ENCODE results near the gene HSD11B1L.
"Not testable (repeated sequence)": the region's sequence is repeated elsewhere in the genome, so short reads cannot be mapped to it uniquely, and the experiment has no call there.

HSD11B1L gene

GRCh38 chr19:5686647-5687359 lies 6.0 kb downstream of the HSD11B1L start:
- FAIRE-seq = no peak
- peak; percentile 84 for DNase-seq (ENCODE audit: low spot score)

- FAIRE-seq (no peak), DNase-seq (ENCODE audit: low spot score) (no peak)
Observed at GRCh38 chr19:5687360-5688198, 6.8 kb downstream of the HSD11B1L start.

GRCh38 chr19:5688262-5688881 lies 7.5 kb downstream of the HSD11B1L start:
- not testable (repeated sequence) for DNase-seq (ENCODE audit: low spot score); FAIRE-seq

GRCh38 chr19:5690125-5690954 lies 9.5 kb downstream of the HSD11B1L start, which contains the start of gene RPL36:
Gene RPL36, plus strand, starts transcription at chr19:5690295. Its CDS starts 213 bp downstream, at chr19:5690508.
- FAIRE-seq = no peak
- DNase-seq (ENCODE audit: low spot score) = peak; percentile 92

- FAIRE-seq (no peak), DNase-seq (ENCODE audit: low spot score) (no peak)
Observed at GRCh38 chr19:5690955-5691821, 10.4 kb downstream of the HSD11B1L start.

- DNase-seq (ENCODE audit: low spot score) (no peak), FAIRE-seq (no peak)
Observed at GRCh38 chr19:5691822-5692722, 11.2 kb downstream of the HSD11B1L start.

- FAIRE-seq = no peak
- no peak for DNase-seq (ENCODE audit: low spot score)
Observed at GRCh38 chr19:5692723-5693194, 11.9 kb downstream of the HSD11B1L start.

GRCh38 chr19:5693195-5694166 lies 12.7 kb downstream of the HSD11B1L start:
- FAIRE-seq (no peak), DNase-seq (ENCODE audit: low spot score) (no peak)

GRCh38 chr19:5694167-5694955 lies 13.5 kb downstream of the HSD11B1L start:
- FAIRE-seq = no peak
- no peak for DNase-seq (ENCODE audit: low spot score)

GRCh38 chr19:5694956-5695648 lies 14.3 kb downstream of the HSD11B1L start:
- FAIRE-seq = no peak
- no peak for DNase-seq (ENCODE audit: low spot score)

- DNase-seq (ENCODE audit: low spot score) (no peak), FAIRE-seq (no peak)
Observed at GRCh38 chr19:5695649-5696195, 14.9 kb downstream of the HSD11B1L start.

- FAIRE-seq = no peak
- no peak for DNase-seq (ENCODE audit: low spot score)
Observed at GRCh38 chr19:5696196-5697021, 15.6 kb downstream of the HSD11B1L start.

- no peak for DNase-seq (ENCODE audit: low spot score)
Observed at GRCh38 chr19:5697022-5697889, 16.4 kb downstream of the HSD11B1L start.

More at GRCh38 chr19:5697022-5697889, 16.4 kb downstream of the HSD11B1L start:
- no peak for FAIRE-seq
